Measurements from ENCODE around the gene FSTL4.
"Not testable (repeated sequence)": the region's sequence is repeated elsewhere in the genome, so short reads cannot be mapped to it uniquely, and the experiment has no call there.

FSTL4 gene

GRCh38 chr5:133203317-133204305, 408.7 kb downstream of the FSTL4 start:
- no peak for FAIRE-seq

GRCh38 chr5:133202066-133202665, 410.2 kb downstream of the FSTL4 start:
- FAIRE-seq = no peak

- FAIRE-seq = no peak
Measured at GRCh38 chr5:133201310-133201709, 411.0 kb downstream of the FSTL4 start.

- FAIRE-seq = no peak
Measured at GRCh38 chr5:133200256-133200655, 412.1 kb downstream of the FSTL4 start.

- FAIRE-seq = no peak
Measured at GRCh38 chr5:133199417-133200178, 412.7 kb downstream of the FSTL4 start.

- no peak for FAIRE-seq
Measured at GRCh38 chr5:133198511-133198910, 413.8 kb downstream of the FSTL4 start.

- no peak for FAIRE-seq
Measured at GRCh38 chr5:133196441-133197085, 415.8 kb downstream of the FSTL4 start.

- FAIRE-seq = no peak
Measured at GRCh38 chr5:133195250-133195649, 417.1 kb downstream of the FSTL4 start.

- FAIRE-seq = no peak
Measured at GRCh38 chr5:133193794-133194193, 418.5 kb downstream of the FSTL4 start.

- FAIRE-seq = no peak
Measured at GRCh38 chr5:133192716-133193115, 419.6 kb downstream of the FSTL4 start.

GRCh38 chr5:133189881-133190280, 422.5 kb downstream of the FSTL4 start:
- FAIRE-seq = no peak

GRCh38 chr5:133179405-133179804, 432.9 kb downstream of the FSTL4 start:
- no peak for FAIRE-seq

GRCh38 chr5:133170756-133171387, 441.5 kb downstream of the FSTL4 start:
- not testable (repeated sequence) for FAIRE-seq

- FAIRE-seq = no peak
Measured at GRCh38 chr5:133164759-133165158, 447.6 kb downstream of the FSTL4 start.

GRCh38 chr5:133163839-133164238, 448.5 kb downstream of the FSTL4 start:
- FAIRE-seq = no peak

- no peak for FAIRE-seq
Measured at GRCh38 chr5:133159543-133159942, 452.8 kb downstream of the FSTL4 start.

- FAIRE-seq = no peak
Measured at GRCh38 chr5:133155326-133155969, 456.9 kb downstream of the FSTL4 start.

- FAIRE-seq = no peak
Measured at GRCh38 chr5:133154274-133155075, 457.9 kb downstream of the FSTL4 start.

- no peak for FAIRE-seq
Measured at GRCh38 chr5:133150909-133151544, 461.3 kb downstream of the FSTL4 start.

GRCh38 chr5:133149345-133149744, 463.0 kb downstream of the FSTL4 start:
- FAIRE-seq = no peak

Measured in colon (tissue), 2 donors.